ENCODE results near the gene C10orf67. TPM values are rescaled to one million over a fixed set of nuclear protein-coding genes. Genes with fewer than 3 reads are reported as not detected.

The C10orf67 gene
- under 0.01 and 0.44 TPM in 2 replicates for total RNA-seq

GRCh38 chr10:23344241-23344841 lies at the start of gene C10orf67:
C10orf67 (minus strand) TSS chr10:23344797; CDS start chr10:23344774, 23 bp downstream.

DNA sequence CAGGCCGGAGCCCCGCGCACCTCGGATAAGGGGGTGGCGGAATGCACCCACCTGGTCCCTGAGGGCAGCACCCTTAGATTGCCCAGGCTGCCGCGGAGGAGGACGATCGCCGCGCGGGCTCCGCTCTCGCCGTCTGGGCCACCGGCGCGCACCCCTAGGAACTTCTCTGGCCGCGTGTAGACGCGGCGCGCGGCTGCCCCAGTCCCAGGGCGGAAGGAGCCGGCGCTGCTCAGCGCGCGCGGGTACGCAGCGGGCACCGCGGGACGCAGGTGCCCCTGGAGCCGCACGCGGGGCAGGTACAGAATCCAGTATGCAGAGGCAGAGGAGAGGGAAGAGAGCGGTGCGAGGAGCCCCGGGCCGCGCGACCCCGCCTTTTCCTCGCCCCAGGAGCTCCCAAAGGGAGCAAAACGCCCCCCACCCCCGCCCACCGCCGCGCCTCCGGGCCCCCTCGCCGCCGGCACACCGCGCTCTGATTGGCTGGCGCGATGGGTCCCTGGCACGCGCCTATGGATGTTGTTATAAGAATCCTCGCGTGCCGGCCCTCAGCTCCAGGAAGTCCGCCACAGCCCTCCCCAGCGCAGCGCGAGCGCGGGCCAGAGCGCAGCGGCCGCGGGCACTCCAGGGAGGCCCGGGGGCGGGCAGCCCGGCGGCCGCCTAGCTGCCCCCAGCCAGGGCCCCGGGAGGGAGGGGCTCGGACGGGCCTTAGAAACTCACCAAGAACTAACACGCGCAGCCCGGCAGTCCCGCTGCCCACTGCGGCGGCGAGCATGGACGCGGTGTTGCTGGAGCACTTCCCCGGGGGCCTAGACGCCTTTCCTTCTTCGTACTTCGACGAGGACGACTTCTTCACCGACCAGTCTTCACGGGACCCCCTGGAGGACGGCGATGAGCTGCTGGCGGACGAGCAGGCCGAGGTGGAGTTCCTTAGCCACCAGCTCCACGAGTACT lies 152.6 kb downstream of the C10orf67 start, which contains the start of gene PTF1A:
Gene PTF1A (plus strand): TSS at position 549 of the 948 bp plus-strand sequence. CDS start 219 bp downstream, at position 768.

Other genes starting within 250 kb of the C10orf67 start
- 13.8 and 20.2 TPM in 2 replicates for gene MSRB2, start 249.2 kb downstream of the C10orf67 start, total RNA-seq
- not detected in 2 replicates for gene PTF1A, start 152.5 kb downstream of the C10orf67 start, total RNA-seq
- gene OTUD1, start 94.3 kb upstream of the C10orf67 start, total RNA-seq: 4.9 and 5.3 TPM in 2 replicates